HG02870 (cell line): ENCODE results near the gene RIPPLY2.

Experiments used
- ATAC-seq: cut with Tn5 transposase; IDR thresholded peaks from one replicate; pipeline ENCODE4 v1.9.1; 2021; ENCODE audit warnings: mild to moderate bottlenecking, moderate library complexity; ENCODE audit not compliant: unreplicated experiment

RIPPLY2 gene

DNA sequence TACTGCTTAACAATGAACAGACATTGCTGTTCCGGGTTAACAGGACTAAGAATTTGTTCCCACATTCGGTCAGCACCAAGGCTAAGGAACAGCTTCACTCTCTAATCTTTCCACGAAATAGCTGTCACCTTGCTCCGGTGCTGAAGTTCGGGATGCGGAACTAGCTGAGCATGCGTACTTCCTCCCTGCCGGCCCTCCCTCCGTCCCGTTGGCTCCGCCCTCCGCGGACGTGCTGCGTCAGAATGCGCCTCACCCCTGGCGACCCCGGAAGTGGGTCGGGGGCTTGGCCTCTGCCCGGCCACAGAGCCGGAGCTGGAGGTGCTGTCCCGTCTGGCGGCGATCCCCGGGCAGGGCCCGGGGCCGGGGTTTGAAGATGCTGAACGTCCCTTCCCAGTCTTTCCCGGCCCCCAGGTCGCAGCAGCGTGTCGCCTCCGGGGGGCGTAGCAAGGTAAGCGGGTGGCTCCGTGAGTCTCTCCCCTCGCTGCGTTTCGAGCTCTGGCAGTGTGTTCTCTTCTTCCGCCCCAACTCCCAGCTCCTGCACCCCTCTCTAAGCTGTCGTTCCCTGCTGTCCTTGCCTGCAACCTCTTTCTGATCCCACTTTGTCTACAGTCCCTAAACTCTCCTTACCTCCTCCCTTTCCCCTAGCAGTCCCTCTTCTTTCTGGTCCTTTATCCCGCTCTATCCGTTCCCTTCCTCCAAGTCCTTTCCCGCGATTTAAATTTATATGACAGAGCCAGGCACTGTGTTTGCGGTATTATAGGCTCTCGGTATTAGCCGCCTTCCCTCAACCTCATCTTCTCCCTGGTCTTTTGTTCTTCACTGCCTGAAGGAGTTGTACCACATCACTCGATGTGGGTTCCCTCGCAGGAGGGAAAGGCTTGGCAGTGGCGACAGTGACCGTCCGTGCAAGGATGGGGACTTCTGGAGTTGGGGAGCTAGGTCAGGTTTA, 6.5 kb downstream of the RIPPLY2 start, which contains the start of gene CYB5R4:
Gene CYB5R4, plus strand, starts transcription at position 280 of the 949 bp plus-strand sequence. Its CDS starts 94 bp downstream, at position 374.
- peak; percentile 96 for ATAC-seq

DNA sequence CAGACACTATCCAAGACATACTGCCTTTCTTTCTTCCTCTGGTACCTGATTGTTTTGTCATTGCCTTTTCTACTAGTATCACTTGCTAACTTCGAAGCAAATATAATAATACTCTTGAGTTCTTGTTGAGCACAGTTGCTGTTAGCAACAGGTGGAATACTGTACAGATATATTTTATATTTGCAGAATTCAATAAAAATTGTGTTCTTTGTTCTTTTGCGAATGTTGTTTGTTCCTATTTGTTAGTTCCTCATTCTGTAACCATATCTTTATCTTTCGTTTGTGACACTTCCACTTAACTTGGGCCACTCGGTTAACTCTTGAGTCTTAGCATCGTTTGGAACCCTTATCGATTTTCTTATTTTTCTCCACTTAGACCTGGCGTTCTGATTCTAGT, 7.2 kb downstream of the RIPPLY2 start:
- no peak for ATAC-seq

DNA sequence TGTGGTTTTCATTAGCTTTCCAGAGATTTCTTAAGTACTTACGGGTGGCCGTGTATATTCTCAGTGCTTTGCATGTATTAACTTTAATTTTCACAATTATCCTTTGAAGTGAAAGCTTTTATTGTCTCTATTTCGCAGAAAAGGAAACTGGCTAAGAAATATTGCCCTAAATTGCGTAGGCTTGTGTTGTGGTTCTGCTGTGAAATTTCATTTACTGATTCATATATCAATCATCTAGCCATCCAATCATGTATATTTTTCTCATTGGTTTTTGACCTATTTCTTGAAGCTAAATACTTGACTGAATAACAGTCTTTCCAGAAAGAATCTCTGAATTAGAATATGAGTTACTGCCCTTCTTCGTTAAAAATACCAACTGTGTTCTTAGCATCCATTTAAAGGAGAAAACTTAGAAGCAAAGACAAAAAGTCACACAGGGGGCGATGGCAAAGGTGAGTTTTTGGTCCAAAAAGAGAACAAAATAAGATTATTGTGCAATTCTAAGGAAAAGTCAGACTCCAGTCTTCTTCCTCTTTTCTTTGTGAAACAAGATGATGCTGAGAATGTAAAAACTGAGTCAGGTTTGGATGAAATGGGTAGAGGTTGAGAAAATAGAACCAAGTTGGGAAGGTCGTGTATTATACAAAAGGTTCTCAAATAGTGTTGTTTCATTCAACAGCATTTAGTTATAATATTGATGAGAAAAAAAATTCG, 7.8 kb downstream of the RIPPLY2 start:
- ATAC-seq: no peak

DNA sequence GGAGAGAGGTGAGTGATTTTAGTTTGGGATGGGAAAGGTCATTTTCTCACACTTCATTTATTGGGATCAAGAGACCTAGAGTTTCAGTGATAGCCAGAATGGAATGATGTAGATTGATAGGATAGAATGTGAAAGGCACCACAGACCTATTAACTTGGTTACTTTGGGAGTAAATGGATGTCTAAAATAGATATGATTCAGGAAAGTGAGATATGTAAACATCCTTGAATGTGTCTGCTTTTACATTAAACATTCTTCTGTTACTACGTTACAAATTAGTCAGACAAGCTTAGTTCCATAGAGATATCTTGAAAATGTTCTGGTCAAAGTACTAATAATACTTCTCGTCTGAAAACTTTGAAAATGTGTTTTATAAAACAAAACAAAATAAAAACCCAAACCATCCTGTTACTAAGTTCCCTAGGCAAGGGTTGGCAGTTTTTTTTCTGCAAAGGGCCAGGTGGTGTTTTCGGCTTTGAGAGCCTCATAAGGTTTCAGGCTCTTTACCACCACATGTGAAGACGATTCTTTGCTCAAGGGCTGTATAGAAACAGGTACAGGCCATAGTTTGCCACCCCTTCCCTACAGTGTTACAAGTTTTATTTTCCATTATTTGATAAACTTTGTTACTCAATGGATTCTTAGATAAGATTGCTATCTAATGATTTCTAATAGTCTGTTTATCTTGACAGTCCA, 9.8 kb downstream of the RIPPLY2 start:
- no peak for ATAC-seq

DNA sequence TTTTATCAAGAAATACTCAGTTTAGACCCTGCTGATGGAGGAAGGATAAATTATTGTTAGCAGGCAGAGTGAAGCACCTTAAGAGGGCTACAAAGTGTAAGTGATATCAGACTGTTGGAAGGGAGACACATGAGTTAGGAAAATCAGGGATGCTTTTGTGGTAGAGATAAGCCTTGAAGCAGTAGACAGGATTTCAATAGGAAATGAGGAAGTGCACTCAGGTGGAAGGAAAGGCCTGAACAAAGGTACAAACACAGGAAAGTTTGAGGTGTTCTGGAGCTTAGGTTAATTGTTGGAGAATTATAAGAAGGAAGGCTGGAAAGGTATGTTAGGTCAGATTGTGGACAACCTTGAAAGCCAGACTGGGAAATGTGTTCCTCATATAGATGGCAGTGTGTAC, 13.9 kb downstream of the RIPPLY2 start:
- ATAC-seq: no peak

DNA sequence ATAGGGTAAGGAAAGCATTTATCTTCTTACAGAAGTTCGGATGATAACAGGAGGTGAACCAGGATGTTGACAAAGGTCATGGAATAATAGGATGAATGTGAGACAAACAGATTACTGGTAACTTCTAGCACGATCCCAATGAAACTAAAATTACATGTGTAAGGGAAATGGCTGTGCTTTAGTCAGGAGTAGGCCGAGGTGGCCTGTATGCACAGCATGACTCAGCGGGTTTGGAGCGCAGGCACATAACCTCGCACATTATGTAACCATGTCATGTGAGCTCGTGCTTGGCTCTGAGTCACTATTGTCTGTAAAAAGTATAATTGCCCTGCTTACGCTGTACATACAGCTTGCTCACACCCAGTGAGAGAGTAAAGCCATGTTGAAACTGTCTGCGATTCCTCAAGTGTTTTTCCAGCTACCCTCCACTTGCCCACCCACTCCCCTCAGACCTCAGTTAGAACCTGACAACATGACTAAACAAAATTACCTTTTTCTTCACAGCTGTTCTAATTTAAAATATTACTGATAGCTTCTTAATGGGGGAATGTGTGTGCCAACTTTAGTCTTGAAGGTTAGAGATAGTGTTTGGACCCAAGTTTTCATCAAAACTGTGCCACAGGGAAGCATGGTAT, 14.5 kb downstream of the RIPPLY2 start:
- ATAC-seq: no peak

DNA sequence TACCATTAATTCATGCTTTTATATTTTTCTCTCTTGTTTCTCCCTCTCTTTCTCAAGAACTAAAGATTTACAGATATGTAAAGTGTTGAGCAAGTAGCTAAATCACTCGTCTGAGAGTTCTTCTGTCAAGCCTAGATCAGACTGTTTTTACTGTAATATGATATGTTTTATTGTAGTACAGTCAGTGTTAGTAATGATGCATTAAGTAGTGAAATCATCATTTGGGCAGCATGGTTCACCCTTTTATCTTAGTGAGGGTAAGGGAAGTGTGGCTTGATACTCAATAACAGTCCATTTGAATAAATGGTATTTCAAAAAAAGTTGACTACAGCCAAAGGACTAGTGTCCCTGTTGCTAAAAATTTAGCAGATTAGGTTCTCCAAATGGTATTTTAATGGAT, 15.5 kb downstream of the RIPPLY2 start:
- ATAC-seq: no peak

DNA sequence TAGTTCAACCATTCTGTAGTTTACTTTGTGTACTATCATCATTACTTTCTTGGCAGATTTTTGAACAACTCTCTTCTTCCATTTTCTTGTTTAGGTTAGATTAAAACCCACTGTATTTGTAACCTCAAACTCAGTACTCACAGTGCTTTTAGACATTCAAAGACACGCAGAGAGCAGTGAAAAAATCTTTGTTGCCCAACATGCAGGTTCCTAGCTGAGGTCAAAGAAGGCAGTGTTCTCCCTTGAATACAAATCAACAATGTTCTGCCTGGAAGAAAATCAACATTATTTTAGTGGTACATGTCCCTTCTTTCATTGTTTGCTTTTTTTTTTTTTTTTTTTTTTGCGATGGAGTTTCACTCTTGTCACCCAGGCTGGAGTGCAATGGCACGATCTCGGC, 17.5 kb downstream of the RIPPLY2 start:
- no peak for ATAC-seq

DNA sequence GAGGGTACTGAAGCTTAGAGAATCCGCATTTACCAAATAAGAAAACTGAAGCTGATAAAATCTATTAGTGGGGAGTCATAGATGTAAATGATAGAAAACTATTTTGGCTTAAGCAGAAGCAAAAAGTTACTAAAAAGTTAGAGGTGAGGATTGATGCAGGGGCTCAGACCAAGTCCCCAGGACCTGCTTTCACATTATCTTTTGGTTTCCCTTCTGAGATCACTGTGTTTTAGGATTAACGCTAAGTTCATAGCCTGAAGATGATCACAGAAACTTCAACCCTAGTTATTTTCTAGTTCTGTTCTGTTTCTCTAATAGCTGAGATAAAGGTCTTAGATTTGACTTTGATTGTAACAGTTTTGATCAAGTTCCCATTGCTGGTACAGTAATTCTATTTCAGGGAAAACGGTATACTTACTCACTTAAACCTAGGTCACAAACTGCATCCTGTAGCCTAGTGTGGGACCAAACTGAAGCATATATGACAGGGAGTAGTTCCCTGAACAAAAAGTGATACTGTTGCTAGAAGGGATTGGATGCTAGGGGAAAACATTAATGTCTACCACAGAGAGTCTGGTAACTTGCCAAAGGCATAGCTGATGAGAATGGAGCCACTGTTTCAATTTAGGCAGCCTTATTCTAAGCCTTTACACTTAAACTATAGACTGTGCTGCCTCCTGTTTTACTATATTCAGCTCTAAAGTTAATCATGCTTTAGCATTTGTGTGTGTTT, 19.4 kb downstream of the RIPPLY2 start:
- ATAC-seq: no peak

DNA sequence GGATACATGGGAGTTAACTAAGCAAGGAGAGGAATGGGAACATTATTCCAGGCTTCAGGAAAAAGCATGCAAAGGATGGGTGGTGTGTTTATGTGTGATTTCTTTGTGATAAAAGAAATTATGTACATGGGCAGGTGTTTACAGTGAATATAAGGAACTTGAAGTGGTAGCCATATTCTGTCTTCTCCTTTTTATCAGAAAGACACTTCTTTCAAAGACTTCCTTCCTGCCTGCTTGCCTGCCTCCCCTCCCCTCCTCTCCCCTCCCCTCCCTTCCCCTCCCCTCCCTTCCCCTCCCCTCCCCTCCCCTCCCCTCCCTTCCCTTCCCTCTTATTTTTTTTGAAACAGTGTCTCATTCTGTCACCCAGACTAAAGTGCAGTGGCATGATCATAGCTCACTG, 20.7 kb downstream of the RIPPLY2 start:
- ATAC-seq: no peak

DNA sequence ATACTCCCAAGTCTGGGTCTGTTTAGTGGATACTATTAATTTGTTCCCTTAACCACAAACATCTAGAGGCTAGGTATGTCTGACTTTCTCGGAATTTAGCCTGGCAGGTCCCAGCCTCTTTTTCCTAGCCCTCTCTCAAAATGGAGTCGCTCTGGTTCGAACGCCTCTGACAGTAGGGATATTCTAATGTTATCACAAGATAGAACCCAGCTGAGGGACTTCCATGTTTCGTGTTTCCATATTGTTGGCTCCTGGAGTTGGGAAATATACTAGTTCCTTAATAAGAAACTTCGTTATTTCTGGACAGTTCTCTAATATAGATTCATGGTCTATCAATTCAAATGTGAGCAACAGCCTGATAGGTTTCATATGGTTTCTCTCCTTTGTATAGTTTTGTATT, 22.7 kb downstream of the RIPPLY2 start:
- no peak for ATAC-seq

DNA sequence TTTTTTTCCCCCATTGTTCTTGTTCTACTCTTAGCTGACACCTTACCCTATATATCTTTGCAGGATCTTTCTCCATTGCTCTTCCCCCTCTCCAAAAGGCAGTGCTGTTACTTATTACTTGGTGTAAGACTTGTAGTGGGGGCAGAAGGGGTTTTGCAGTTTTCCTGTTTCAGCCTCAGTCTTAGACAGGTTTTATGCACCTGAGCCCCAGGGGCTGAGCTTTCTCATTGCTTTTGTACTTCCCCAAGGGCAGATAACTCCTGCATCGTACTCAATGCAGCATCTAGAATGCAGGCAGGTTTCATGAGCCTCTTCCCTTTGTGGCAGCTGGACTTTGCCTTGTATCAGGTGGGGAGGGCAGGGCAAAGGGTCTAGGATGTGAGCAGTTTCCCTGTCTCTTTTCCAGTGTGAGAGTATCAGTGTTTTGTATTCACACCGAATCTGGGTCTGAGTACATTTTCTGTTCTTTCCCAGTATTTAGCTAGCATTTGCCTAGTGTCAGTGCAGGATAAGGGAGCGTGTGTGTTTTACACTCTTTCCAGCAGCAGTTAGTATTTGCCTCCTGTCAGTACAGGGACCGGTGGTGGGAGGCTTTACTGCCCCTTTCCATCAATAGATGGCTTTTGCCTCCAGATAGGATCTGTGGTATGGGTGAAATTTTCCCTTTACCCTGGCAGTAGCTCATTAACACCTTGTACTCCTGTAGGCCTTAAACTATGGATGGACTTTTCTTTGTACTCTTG, 25.9 kb downstream of the RIPPLY2 start:
- peak; percentile 49 for ATAC-seq

DNA sequence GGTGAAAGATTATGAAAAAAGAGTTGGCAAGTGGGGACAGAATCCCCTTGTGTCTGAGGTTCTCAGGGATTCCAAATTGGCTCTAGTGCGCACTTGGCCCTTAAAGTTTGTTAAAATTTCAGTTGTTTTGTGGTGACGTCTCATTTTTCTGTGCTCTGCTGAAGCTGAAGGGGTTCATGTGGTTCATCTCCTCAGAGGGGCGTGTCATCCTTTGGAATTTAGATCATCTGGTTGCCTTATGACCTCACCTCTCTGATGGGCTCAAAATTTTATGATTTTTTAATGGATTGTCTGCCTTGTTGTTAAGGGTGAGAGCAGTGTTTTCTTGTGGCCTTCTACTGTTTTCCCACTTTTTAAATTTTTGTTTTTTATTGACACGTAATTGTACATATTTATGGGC, 26.6 kb downstream of the RIPPLY2 start:
- ATAC-seq: no peak

DNA sequence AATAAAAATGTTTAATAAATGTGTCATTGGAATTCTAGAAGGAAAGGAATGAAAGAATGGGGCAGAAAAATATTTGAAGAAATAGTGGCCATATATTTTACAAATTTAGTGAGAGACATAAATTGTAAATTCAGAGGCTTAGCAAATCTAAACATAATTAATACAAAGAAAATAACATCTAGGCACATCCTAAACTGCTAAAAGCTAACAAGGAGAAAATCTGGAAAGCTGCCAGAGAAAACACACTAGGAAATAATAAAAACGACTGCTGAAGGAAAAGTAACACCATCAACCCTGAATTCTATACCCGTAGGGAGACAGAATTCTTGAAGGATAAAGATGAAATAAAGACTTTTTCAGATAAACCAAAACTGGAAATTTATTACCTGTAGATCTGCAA, 30.1 kb downstream of the RIPPLY2 start:
- no peak for ATAC-seq

DNA sequence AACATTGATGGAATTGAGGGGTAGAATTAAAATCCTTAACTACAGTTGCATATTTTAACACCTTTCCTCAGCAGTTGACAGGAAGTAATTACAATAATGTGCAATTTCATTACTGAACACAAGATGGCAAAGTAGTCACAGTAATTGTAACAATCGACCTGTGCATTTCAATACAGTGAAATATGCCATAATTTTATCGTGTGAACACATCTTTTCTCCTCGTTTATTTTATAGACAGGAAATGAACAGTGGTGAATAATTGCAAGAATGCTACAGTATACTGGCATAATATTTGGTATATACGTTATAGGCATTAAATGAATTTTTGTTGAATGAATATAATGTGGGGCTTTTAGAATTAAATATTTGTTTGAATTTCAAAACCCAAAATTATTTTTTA, 31.4 kb downstream of the RIPPLY2 start:
- ATAC-seq: peak; percentile 75

DNA sequence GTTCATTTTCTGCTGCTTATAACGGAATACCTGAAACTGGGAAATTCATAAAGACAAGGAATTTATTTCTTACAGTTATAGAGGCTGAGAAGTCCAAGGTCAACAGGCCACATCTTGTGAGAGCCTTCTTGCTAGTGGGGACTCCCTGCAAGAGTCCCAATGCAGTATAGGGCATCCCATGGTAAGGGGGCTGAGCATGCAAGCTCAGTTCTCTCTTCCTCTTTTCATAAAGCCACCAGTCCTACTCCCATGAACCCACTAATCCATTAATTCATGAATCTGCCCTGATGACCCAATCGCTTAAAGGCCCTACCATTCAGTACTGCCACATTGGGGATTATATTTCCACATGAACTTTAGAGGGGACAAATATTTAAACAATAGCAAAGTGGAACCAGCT, 32.8 kb downstream of the RIPPLY2 start:
- no peak for ATAC-seq

DNA sequence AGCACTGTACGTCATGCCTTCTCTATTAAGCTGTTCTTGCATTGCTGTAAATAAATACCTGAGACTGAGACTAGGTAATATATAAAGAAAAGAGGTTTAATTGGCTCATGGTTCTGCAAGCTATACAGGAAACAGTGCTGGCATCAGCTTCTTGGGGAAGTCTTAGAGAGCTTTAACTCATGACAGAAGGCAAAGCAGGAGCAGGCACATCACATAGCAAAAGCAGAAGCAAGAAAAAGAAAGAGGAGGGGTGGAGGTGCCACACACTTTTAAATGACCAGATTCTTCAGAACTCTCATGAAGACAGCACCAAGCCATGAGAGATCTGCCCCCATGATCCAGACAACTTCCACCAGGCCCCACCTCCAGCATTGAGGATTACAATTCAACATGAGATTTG, 36.5 kb downstream of the RIPPLY2 start:
- no peak for ATAC-seq

DNA sequence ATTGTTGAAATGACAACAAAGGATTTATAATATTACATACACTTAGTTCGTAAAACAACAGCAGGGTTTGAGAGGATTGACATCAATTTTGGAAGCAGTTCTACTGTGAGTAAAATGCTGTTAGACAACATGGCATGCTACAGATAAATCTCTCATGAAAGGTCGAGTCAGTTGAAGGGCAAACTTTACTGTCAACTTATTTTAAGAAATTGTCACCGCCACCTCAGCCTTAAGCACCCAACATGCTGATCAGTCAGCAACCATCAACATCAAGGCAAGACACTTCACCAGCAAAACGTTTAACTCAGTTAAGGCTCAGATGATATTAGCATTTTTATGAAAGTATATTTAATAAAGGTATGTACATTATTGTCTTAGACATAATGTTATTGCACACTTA, 37.4 kb downstream of the RIPPLY2 start:
- ATAC-seq: no peak

DNA sequence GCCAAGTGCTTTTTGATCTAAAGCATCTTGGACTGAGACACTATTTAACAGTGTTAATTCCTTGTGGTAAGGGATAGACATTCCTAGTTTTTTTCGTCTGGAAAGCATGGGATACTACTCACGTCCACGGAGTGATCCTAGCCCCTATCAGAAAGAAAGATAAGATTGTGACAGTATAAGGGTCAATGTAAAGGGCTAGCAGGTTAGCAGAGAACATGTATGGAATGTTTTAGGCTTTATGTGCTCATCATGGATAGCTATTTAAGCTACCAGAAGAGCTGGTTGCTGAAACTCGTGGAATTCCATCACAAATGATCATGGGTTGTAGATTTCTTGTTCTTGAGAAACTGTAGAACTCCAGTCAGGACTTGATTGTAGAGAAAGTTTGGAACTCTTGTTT, 38.4 kb downstream of the RIPPLY2 start:
- ATAC-seq: no peak

DNA sequence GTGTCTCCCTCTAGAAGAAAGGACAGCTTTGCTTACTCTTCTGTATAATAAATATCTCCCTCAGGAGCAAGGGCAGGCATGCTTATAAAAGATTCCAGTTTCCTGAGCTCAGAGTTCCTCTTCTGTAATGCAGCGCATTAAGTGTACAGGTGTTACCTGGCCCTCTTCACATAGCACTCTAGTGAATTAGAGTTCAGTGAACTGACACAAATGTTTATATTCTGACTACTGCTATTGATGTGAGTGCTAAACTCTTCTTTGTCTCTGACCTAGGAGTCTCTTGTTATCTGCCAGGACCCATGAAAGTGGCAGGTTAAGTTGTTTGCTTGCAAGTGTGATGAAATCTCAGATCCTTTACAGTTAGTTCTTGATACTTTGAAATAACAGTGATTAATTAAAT, 39.9 kb downstream of the RIPPLY2 start:
- ATAC-seq: no peak
